GF-D8 (cell line): Measurements from ENCODE around the gene ADRM1.

ENCODE experiments used
- DNase-seq: peaks from one replicate; lab custom pipeline; 2025; lab: John Stamatoyannopoulos, UW

Gene ADRM1

DNA sequence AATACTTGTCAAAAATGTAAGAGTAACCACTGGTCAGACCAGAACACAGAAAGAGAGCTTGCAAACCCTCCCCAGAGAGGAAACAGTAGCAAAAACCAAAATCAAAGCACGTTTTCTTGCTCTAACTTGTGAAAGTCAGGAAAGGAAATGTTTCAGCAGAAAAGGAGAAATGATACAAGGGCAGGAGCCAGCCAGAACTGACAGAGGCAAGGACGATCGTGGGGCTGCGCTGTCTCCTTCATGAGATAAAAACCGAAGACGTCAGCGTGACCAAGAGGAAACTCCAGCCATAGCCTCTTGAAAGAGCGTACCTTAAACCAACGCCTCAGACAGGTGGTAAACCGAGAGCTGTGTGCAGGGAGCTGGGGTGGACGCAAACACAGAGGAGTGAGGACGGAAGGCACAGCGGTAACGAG, 36.9 kb downstream of the ADRM1 start:
- no peak for DNase-seq

DNA sequence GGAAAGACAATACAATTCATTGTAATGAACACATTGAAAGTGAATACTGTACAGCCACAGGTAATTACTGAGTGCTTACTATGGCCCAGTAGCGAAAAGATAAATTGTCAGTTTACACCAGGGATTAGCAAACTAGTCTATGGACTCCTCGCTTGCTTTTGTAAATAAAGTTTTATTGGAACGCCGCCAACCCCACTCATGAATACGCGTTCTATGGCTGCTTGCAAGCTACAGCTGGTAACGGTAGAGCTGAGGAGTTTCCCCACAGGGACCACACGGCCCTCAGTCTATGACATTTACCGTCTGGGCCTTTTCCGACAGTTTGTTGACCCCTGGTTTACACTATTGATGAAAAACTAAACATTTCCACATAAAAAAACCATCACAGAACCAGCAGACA, 40.1 kb downstream of the ADRM1 start:
- DNase-seq: no peak

DNA sequence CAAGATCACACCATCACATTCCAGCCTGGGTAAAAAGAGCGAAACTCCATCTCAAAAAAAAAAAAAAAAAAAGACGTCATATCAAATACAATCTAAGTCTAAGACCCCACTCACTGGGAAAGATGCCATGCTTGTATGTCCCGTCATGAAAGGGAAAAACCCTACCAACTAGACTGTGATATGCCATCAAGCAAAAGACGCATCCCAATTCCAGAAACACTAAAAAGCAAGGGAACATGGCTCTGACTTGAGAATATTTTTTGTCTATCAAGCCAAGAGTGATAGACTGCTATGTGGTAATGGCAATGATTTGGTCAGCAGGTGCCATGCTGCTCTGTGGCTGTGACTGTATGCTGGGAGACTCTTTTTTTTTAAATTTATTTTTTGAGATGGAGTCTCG, 41.3 kb downstream of the ADRM1 start:
- no peak for DNase-seq

DNA sequence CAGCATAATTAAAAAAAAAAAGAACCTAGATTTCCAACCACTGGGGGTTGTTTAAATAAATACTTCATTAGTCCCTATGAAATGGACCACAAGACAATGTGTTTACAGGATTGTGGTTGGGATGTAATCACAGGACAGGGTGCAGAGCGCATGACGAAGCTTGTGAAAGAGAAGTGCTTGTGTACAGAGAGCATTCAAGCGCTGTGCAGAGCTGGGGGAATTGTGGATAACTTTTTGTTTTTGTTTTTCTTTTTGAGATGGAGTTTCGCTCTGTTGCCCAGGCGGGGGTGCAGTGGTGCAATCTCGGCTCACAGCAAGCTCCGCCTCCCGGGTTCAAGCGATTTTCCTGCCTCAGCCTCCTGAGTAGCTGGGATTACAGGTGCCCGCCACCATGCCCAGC, 42.0 kb downstream of the ADRM1 start:
- no peak for DNase-seq

DNA sequence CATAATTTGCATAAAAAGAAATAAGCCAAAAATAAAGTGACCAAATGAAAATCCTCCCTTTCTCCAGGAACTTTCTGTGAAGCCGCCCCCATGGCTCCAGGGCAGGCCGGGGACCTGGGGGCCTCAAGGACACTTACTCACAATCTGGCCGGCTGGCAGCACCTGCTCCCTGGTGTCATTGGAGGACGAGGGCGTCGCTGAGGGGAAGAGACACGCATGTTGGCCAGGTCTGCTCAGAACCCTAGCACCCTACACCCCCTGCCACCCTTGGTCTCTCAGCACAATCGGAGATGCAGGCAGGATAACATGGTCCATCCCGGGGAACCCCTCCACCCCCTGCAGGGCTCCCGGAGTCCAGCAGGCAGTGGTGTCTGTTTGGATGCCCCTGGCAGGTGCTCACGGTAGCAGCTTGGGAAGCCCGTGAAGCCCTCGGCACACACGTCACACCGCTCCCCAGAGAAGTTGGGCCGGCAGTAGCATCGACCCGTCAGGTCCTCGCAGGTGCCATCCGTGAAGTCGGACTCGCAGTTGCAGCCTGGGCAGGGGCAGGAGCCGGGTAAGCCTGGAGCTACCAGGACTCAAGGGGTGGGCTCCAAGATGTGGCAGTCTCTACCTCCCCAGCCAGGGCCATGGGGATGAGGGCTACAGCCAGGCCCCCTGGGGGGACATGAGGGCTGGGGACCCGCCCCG, 43.0 kb downstream of the ADRM1 start:
- DNase-seq: no peak

DNA sequence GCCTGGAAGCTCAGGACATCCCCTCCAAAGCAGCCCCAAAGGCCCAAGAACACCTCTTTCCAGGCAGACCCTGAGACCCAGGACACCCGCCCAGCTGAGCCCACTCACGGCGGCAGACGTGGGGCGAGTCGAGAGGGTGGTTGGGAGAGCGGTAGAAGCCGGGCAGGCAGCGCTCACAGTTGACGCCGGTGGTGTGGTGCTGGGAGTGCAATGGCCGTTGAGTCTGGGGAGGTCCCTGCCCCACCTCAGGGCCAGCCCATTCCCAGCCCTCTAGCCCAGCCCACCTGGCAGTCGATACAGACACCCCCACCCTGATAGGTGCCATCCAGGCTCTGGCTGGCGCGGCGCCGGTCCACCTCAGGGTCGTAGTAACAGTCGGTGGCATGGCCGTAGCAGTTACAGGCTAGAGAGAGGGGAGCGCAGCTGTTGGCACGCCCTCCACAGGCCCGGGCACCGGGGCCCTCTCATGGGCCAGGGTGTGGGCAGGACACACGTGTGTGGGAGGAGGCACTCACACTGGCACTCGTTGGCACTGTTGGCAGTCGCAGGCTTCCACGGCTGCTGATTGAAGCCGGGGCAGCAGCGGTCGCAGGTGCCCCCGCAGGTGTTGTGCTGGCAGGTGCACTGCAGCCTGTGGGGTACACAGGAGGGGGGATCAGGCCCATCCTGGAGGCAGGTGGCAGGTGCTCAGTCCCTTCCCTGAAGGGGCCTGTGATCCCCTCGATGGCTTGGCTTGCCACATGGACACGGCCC, 43.8 kb downstream of the ADRM1 start:
- DNase-seq: no peak

DNA sequence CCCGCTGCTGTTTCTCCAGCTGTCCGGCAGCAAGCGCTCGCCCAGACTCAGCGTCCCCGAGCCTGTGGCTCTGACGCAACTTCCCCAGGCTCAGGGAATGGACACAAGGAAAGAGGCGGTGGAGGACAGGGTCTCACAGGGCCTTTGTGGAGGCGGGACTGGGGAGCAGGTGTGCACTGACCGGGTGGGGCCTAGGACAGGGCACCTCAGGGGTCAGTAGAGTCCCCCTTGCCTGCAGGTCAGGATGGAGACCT, 44.3 kb downstream of the ADRM1 start:
- no peak for DNase-seq

DNA sequence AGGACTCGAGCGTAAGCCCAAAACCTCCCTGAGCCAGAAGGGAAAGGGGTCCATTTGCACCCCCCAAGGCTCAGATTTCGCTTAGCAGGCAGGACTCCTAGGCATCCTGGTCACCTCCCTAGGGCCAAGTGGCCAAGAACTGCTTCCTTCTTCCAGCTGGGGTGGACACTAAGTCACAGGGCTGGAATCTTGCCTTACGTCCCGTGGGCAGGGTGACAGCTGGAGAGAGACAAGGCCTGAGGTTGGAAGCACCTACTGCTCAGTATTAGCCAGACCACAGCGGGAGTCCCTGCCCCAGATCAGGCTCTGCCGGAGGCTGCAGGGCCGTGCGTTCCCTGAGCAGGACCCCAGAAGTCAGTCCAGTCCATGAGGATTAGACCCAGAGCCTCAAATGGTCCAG, 44.6 kb downstream of the ADRM1 start:
- no peak for DNase-seq

DNA sequence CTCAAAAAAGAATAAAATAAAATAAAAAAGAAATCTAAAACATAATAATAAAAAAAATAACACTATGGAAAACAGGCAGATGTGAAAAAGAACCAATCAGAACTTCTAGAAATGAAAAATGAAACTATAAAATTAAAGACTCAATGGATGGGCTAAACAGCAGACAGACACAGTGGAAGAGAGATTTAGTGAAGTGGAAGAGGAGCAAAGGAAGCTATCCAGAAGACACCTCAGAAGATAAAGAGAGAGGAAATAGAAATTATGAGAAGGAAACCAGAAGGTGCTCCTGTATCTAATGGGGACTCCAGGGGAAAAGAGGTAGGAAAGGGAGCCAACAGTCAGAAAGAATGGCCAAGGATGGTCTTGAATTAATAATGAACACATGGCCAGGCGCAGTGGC, 45.8 kb downstream of the ADRM1 start:
- DNase-seq: no peak

DNA sequence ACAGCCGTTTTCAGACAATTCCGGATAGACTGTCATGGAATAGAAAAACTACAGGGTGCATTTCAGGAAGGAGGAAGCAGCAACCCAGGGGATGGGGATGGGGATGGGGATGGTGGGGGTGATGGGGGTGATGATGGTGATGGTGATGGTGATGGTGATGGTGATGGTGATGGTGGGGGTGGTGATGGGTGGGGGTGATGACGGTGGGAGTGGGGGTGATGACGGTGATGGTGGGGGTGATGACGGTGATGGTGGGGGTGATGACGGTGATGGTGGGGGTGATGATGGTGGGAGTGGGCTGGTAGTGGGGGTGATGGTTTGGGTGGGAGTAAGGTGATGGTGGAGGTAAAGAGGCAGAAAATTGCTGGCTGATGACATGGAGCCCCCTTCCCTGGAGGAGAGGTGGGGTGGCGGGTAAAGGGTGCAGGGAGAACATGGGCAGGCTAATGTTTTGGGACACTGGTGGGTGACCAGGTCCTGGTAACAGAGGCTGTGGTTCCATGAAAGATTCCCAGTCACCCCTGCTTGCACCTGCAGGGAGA, 46.8 kb downstream of the ADRM1 start:
- DNase-seq: no peak

DNA sequence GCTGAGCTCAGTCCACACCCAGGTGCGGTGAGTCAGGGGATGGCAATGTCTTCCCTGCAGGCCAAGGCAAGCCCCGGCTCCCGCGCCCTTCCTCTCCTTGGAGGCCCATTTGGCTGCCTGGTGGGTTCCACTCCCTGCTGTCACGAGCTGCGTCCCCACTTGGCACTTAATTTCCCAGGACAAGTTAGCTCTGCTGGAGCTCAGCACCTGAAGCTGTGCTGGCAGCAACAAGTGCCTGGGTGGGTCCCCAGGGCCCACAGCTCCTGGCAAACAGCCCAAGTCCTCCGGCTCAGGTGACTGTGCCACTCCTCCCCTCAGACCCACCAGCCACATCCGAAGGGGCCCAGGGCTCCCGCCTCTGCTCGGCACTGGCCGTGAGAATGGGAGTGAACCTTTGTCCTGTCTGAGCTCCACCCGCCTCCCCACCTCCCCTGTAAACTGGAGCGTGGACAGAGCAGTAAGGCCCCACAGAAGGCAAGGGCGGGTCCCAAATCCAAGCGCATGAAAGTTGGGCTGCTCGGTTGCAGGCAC, 47.4 kb downstream of the ADRM1 start:
- DNase-seq: no peak

DNA sequence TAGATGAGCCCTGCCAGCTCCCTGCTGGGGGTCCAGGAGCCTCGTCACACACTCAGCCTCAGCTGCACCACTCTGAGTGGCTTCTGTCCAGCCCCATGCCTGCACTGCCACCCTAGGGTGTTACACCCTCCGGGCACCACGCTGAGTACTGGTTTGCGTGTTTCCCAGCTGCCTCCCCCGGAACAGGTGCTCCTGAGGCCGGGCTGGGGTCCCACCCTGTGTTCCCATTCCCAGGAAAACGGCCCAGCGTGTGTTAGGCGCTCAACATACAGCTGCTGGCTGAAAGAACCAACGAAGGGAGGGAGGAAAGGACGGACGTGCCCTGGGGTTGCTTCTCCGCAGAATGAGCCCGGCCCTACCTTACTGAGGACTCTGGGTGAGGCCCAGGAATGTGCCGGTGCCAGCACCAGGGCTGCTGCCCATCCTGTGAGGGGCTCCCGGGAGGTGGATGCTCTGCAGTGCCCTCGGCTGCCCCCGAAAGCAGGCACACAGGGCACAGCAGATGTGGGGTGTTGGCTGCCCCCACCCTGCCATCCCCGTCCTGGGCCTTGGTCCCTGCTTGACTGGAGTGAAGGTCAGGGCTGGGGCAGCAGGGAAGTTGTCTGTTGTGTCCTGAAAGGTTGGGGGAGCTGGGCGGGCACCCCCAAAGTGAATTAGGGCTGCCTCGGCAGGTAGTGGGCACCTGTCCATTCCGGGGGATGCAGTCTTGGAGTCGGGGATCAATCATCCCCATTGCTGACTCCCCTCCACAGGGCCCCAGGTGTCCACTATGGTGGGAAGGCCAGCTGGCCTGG, 48.0 kb downstream of the ADRM1 start:
- DNase-seq: no peak

DNA sequence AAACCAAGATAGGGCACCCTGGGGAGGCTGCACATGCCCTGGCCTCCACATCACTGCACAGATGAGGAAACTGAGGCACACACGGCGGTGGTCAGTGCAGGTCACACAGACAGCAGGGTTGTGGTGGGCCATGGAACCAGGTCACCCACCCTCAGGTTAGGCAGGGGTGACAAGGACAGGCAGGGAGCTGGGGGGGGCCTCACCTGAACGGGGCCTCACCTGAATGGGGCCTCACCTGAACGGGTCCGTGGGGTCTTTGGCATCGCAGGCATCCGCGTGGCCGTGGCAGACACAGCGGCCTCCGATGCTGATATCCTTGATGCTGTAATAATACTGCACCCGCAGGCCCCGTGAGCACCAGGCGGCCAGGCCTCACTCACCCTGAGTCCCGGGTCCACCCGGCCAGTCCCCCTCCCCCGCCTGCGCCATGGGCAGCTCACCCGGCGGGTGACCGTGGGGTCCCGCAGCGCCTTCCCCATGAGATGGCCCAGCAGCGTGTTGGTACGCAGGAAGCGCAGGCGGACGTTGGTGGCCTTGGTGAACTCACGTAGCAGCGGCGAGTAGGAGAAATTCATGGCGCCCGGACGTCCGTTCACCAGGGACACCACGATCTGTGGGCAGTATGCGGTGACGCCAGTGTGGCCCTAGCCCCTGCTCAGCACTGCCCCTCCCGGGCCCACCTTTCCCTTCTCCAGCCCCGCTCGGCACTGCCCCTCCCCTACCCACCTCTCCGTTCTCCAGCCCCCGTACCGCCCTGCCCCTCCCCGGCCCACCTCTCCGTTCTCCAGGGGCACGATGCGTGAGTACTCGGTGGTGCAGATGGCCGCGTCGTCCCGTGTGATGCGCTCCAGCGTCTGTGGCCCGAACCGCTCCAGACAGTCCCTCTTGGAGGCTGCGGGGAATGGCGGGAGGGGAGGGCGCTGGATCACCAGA, 48.9 kb downstream of the ADRM1 start:
- no peak for DNase-seq

DNA sequence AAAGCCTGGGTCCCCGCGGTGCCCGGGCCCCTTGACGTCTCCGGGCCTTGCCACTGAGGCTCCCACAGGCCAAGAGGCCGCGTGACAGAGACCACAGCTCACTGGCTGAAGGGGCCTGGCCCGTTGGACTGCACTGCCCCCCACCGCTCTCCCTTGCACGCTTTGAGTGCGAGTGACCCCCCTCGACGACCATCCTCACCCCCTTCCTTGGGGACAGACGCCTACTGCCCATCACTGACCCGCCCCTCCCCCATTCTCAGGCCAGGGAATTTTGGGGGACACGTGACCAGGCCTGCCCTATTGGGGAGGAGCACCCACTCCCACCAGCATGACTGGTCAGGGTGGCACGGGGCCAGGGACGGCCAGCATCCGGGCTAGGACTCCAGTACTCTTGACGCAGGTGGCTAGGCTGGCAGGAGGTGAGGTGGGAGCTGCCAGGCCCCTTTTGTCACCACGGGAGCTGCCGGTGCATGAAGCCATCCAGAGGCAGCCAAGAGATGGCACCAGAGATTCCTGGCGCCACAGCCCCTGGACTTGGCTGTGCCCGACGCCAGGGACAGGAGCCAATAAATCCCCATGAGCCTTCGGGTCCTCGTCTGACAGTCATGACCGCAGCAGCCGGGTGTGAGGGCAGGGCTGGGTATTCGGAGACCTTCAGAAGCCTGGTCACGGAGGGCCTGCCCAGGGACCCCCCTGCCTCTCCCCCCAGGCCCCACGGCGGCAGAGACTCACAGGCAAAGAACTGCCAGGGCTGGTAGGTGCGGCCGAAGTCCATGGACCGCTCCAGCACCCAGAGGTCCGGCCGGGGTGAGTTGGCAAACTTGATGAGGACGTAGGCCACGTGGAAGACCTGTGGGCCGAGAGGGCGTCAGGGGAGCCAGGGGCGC, 49.8 kb downstream of the ADRM1 start:
- no peak for DNase-seq

DNA sequence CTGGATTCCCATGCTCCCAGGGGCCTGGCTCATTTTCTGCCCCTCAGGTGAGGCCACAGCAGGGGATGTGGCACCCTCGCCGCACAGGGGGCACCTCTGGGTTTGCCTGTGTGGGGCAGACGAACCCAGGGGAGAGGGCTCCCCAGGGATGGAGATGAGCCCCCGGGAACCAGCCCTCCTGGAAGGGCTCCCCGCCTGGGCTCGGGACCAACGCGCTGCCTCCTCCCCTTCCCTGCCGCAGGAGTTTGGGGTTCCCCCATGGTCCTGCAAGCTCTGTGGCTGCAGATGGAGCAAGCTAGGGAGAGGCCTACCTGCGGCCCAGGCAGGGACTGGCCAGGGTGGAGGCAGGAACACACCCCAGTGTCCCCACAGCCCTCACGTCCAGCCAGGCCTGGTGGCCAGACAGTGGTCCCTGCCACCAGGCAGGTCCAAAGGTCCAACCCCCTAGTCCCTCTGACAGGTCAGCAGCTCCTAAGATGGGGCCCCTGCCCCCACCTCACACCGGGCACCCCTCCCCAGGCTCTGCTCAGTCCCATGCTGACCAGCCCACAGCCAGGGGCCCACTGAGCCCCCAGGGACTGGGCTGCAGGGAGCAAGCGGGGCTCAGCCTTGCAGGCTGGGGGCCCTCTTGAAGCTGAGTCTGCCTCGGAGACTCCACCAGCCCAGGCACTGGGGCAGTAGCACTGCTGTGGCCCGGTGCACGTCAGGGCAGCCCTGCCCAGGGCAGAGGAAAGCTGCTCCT, 50.7 kb downstream of the ADRM1 start:
- DNase-seq: no peak

DNA sequence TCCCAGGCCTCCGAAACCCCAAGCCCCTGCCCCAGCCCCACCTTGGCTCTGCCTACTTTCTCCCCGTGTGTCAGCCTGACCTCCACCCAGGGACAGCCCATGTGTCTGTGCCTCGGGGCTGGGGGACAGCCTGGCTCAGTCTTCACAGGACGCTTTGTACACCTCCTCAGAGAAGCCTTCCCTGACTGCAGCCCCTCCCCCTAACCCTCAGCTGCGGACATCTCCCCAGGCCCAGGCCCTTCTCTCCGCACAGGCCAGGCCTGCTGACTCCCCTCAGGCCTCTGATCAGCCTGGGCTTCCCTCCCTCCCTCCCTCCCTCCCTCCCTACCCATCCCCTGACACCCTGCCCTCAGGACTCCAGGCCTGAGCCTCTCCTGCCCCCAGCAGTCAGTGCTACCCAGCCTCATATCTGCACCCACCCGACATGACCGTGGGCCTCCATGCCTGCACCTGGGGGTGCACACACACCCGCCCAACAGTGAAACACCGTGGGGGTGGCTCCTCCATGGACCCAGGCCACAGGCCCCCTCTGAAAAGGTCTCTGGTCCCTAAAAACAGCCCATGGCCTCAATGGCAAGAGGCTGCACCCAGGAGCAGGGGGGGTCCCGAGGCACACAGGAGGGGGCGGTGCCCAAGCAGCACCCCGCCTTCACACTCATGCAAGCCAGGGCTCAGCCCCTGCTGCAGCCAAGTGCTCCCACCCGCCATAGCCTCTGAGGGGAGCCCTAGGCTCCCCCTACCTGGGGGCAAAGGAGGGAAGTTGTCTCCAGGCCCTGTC, 51.4 kb downstream of the ADRM1 start:
- no peak for DNase-seq

DNA sequence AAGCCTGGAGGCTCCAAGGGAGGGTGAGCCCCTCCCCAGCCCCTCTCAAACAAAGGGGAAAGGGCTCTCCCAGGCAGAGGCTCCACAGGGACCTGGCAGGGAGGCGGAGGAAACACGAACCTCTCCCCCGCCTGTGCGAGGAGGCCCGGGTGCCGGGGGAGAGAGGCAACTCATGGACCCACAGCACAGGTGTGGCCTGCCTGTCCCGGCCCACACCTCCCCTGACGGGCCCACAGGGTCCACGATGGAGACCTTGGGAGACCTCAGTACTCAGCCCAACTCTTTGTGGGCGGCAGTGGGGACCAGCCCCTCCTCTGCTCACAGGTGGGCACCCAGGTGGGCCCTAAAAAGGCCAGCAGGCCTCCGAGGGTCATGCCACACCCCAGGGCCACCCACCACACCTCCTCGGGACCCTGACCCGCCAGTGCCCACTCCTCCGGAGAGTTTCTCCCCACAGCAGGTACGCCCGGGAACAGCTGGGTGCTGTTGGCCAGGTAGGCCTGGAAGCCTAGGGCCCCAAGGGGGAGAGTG, 52.1 kb downstream of the ADRM1 start:
- DNase-seq: no peak

DNA sequence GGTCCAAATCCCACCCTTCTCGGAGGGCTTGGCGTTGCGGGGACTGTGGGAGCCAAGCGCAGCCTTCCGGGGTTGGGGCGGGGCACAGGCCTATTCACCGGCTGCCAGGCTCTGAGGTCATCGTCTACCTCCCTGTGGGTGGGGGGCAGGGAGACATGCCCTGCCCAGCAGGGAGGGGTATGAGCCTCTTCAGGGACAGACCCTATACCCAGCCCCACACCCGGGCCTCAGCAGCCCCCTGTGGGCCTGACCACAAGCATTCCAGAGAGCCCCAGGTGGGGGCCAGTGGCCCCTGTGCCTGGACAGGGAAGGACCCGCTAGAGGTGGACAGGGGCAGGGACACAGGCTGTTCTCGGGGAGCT, 52.7 kb downstream of the ADRM1 start:
- DNase-seq: no peak
